VCaP (cell line): ENCODE results near the gene BCL2.

Experiments
- H3K27ac ChIP-seq: fragments of 450-650 bp; 2 replicates; pipeline ENCODE4 v1.5.1; 2017
- TF ChIP-seq, protein P1 (sequence below): fragments of 450-650 bp; conservative IDR thresholded peaks from 2 replicates; pipeline ENCODE4 v1.5.1; 2017; ENCODE audit warnings: mild to moderate bottlenecking, moderate library complexity

Gene BCL2

DNA sequence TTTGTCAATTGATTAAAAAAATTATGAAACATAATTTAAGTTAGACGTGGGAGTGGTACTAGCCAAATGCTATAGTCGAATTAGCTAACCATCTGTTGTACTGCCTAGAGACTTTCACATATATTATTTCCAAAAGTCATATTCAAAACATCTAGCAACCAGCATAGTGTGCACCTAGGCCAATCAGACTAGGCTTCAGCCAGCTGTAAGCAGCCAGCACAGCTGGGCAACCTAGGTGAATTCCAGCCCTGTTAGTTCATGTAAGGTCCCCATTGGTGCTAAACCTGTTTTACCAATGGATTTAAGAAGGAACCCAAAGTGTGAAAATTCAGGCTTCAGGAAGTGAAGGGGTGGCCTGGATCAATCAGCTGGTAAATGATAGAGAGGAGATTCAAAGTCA is 144.3 kb downstream of the BCL2 start:
- H3K27ac ChIP-seq: no peak overlapping the region
- TF ChIP-seq, protein P1, sequence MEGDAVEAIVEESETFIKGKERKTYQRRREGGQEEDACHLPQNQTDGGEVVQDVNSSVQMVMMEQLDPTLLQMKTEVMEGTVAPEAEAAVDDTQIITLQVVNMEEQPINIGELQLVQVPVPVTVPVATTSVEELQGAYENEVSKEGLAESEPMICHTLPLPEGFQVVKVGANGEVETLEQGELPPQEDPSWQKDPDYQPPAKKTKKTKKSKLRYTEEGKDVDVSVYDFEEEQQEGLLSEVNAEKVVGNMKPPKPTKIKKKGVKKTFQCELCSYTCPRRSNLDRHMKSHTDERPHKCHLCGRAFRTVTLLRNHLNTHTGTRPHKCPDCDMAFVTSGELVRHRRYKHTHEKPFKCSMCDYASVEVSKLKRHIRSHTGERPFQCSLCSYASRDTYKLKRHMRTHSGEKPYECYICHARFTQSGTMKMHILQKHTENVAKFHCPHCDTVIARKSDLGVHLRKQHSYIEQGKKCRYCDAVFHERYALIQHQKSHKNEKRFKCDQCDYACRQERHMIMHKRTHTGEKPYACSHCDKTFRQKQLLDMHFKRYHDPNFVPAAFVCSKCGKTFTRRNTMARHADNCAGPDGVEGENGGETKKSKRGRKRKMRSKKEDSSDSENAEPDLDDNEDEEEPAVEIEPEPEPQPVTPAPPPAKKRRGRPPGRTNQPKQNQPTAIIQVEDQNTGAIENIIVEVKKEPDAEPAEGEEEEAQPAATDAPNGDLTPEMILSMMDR: no peak

DNA sequence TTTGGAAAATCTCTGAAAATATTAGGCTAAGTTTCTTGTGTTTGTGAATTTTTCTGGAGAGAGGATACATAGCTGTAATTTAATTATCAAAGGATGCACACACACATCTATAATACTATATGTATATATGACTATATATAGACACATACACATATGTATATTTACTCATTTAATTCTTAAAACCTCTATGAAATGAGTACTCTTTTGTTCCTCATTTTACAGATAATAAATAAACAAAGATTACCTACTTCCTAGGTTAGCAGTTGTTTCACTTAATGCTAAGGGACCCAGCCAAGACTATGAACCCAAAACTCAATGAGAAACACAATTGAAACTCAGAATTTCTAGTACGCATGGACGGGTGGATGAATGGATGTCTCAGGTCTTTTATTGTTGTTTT is 145.6 kb downstream of the BCL2 start:
- TF ChIP-seq, protein P1: no peak
- no peak overlapping the region for H3K27ac ChIP-seq

DNA sequence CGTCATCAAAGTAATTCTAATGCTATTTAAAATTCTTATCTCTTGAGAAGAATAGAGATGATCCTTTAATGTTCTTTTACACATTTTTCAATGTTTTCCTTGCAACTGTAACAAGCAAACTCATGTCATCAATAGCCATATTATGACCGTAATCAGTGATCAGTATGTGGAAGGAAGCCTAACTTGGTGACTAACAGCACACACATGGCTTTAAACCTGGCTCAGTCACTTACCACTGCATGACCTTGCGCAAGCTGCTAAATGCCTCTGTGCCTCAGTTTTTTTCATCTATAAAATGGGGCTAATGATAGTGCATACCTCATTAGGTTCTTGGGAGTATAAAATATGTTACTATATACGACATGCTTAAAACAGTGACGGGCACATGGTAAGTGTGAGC is 149.7 kb downstream of the BCL2 start:
- no peak overlapping the region for H3K27ac ChIP-seq
- TF ChIP-seq, protein P1: no peak

DNA sequence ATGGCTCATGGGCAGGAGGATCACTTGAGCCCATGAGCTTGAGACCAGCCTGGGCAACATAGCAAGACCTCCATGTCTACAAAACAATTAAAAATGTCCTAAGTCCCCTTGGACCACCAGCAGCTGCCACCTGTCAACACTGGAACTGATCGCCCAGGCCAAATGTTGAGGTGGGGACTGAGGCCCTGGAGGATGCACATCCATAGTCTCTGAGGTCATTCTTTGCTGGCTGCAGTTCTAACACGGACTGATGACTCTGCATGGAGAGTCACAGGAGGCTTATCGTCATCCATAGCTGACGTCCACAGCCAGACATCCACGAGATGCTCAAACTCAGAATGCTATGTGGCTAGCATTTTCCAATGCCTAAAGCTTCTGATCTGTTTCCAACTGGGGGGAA is 151.3 kb downstream of the BCL2 start:
- H3K27ac ChIP-seq: no peak overlapping the region
- TF ChIP-seq, protein P1: no peak

DNA sequence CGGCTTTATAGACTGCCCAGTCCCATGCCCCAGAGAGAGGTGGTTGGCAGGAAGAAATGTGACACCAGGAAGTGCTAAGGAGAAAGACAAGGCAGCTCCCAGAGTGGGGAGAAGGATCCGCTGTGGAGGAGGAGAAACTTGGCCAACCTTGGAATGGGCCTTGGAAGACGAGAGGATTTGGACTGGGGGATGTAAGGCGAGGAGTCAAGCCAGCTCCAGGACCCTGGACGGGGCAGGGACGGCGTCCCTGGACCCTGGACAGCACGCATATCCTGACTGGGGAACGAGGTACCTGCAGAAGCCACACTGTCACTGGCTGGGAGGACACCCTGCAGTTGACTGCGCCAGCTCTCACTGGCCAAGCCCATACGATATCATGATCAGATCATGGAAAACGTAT is 153.4 kb downstream of the BCL2 start:
- TF ChIP-seq, protein P1: no peak
- H3K27ac ChIP-seq: no peak overlapping the region

DNA sequence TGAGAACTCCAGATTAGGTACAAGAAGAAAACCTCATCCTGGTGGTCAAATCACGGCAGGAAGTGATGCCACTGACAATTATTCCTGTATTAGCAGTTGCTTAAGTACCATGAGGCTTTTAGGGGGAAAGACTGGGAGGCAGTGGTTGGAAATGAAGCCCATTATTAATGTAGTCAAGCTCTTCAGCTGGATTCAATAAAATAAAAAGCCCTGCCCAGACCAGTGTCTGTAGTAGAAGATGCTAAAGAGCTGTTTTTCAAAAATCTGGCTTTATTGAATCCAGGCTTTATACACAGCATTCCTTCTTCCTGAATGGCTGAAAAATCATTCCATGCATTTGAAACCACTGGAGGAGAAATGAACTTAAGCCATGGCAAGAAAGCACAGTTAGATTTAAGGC is 155.2 kb downstream of the BCL2 start:
- TF ChIP-seq, protein P1: no peak
- no peak overlapping the region for H3K27ac ChIP-seq

DNA sequence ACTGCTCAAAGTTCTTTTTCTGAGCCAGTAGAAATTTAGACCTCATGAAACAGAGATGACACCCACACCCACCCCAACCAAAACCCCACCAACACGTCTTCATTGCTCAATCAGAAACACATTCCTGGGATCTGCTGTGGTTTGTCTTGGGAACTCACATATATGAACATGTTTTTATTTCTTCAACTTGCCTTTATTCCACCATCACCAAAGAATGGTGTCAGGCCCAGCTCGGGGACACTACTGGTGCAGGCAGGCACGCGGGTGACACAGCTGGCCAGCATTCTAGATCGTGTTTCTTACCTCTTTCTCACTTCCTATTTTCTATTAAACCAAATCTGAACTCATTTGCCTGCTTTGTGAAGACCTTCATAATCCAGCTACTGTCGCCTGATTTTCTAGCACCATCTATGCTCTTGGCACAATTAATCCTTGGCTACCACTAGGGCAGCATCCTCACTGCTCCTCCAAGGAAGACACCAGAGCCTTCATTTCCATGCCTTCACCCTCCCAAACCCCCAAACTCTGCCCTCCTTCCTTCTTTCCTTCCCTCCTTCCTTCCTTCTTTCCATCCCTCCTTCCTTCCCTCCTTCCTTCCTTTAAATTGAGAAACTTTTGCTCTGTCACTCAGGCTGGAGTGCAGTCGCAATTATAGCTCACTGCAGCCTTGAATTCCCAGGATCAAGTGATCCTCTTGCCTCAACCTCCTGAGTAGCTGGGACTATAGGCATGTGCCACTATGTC is 157.1 kb downstream of the BCL2 start:
- TF ChIP-seq, protein P1: no peak
- H3K27ac ChIP-seq: no peak overlapping the region
